Measurements from ENCODE around the gene ABTB2. TPM values are rescaled to one million over a fixed set of nuclear protein-coding genes. Genes with fewer than 3 reads are reported as not detected.

The ABTB2 gene
- total and polyA plus RNA-seq, 7 donors, result 4.5 to 24.7 (median 18.5) TPM

- H3K9me3 ChIP-seq, result no peaks in the 10 kb centered on the region
- no peaks in the 10 kb centered on the region for H3K4me1 ChIP-seq
- intact Hi-C loops (cut with DNase I), result loop anchor here in 1 of 2 donors (10.0 kb wide), 1 partner anchor 142 kb away; no protein-coding TSS in a partner anchor
- ATAC-seq (no peak), DNase-seq (no peak)
- WGBS, 3 donors, result 94 to 96% (median 94%) methylated on average over 8 of the region's 8 CpGs
- H3K27ac ChIP-seq, result no peak overlapping the region
- no peak overlapping the region for H3K4me3 ChIP-seq
- H3K36me3 ChIP-seq (ENCODE audit: insufficient read depth in 1 of 2, low read depth in 1 of 2), result peaks cover 27 to 99% of the 10 kb centered on the region in 2 donors
- TF ChIP-seq CTCF (IDR thresholded peaks at IDR 0.05), result no peak
- H3K27me3 ChIP-seq (ENCODE audit: insufficient read depth in 3 of 3, low read length in 2 of 3), result no peaks in the 10 kb centered on the region
Measured at GRCh38 chr11:34136420-34136819, 221.4 kb downstream of the ABTB2 start.

- WGBS, 3 donors, result 96 to 98% (median 97%) methylated on average over 3 of the region's 3 CpGs
- no peak for ATAC-seq
- no peaks in the 10 kb centered on the region for H3K9me3 ChIP-seq
- no peak overlapping the region for H3K4me3 ChIP-seq
- no peaks in the 10 kb centered on the region for H3K4me1 ChIP-seq
- intact Hi-C loops (cut with DNase I), result loop anchor here in 1 of 2 donors (10.0 kb wide), 1 partner anchor 141 kb away; no protein-coding TSS in a partner anchor
- TF ChIP-seq CTCF (IDR thresholded peaks at IDR 0.05), result no peak
- no peak overlapping the region for H3K27ac ChIP-seq
- peaks cover 27 to 100% of the 10 kb centered on the region in 2 donors for H3K36me3 ChIP-seq (ENCODE audit: insufficient read depth in 1 of 2, low read depth in 1 of 2)
- H3K27me3 ChIP-seq (ENCODE audit: insufficient read depth in 3 of 3, low read length in 2 of 3), result no peaks in the 10 kb centered on the region
- DNase-seq, result no peak
Measured at GRCh38 chr11:34135439-34135838, 222.4 kb downstream of the ABTB2 start.

GRCh38 chr11:34134765-34135164 is 223.0 kb downstream of the ABTB2 start:
- DNase-seq, result no peak
- TF ChIP-seq CTCF (IDR thresholded peaks at IDR 0.05), result no peak
- intact Hi-C loops (cut with DNase I), result loop anchor here in 1 of 2 donors (5.0 to 10.0 kb wide), 2 partner anchors 42 to 140 kb away; no protein-coding TSS in a partner anchor
- Histone ChIP-seq H3K9me3 (no peaks in the 10 kb centered on the region), H3K27ac (no peak overlapping the region), H3K36me3 (ENCODE audit: insufficient read depth in 1 of 2, low read depth in 1 of 2) (peaks cover 24 to 100% of the 10 kb centered on the region in 2 donors), H3K4me3 (no peak overlapping the region), H3K27me3 (ENCODE audit: insufficient read depth in 3 of 3, low read length in 2 of 3) (no peaks in the 10 kb centered on the region), H3K4me1 (no peaks in the 10 kb centered on the region)
- no peak for ATAC-seq
- 86 to 95% (median 91%) methylated on average over 5 of the region's 5 CpGs for WGBS, 3 donors

- WGBS, 3 donors, result 91 to 95% (median 91%) methylated on average over 4 of the region's 4 CpGs
Measured at GRCh38 chr11:34132261-34132965, 225.4 kb downstream of the ABTB2 start.

More at GRCh38 chr11:34132261-34132965, 225.4 kb downstream of the ABTB2 start:
- Histone ChIP-seq H3K4me3 (no peak overlapping the region), H3K4me1 (no peaks in the 10 kb centered on the region), H3K27ac (no peak overlapping the region), H3K27me3 (ENCODE audit: insufficient read depth in 3 of 3, low read length in 2 of 3) (no peaks in the 10 kb centered on the region), H3K9me3 (no peaks in the 10 kb centered on the region), H3K36me3 (ENCODE audit: insufficient read depth in 1 of 2, low read depth in 1 of 2) (peaks cover 20 to 99% of the 10 kb centered on the region in 2 donors)
- intact Hi-C loops (cut with DNase I), result loop anchor here in 1 of 2 donors (5.0 to 10.0 kb wide), 2 partner anchors 40 to 138 kb away; no protein-coding TSS in a partner anchor
- no peak for DNase-seq
- ATAC-seq, result no peak
- no peak for TF ChIP-seq CTCF (IDR thresholded peaks at IDR 0.05)

Data from psoas muscle (tissue), 8 donors.